GM08714 (cell line): ENCODE data around the gene HRH1.

Source experiments
- H3K4me3 ChIP-seq: fragments of 200-500 bp; sonication (Bioruptor generic); 2 replicates; pipeline ENCODE4 v1.5.1; 2014; ENCODE audit warnings: mild to moderate bottlenecking, low read length, inconsistent platforms
- ZNF274 ChIP-seq: IDR thresholded peaks from 2 replicates; pipeline ENCODE4 v1.6.1; 2012; ENCODE audit warnings: mild to moderate bottlenecking, low read depth, low read length

The HRH1 gene

GRCh38 chr3:11273891-11274291 is 119.6 kb downstream of the HRH1 start:
- TF ChIP-seq ZNF274, result no peak
- peak overlapping the region; percentile 97; the same call in 1 of the 2 replicates for H3K4me3 ChIP-seq

- no peak for TF ChIP-seq ZNF274
- H3K4me3 ChIP-seq, result no peak overlapping the region
These were observed 120.4 kb downstream of the HRH1 start for GRCh38 chr3:11274566-11275142.

- H3K4me3 ChIP-seq, result no peak overlapping the region
- no peak for TF ChIP-seq ZNF274
These were observed 121.6 kb downstream of the HRH1 start for GRCh38 chr3:11275926-11276325.

- no peak overlapping the region for H3K4me3 ChIP-seq
- no peak for TF ChIP-seq ZNF274
These were observed 122.6 kb downstream of the HRH1 start for GRCh38 chr3:11276901-11277300.

- TF ChIP-seq ZNF274, result no peak
These were observed 128.2 kb downstream of the HRH1 start for GRCh38 chr3:11282250-11283138.

GRCh38 chr3:11283139-11283475 is 128.8 kb downstream of the HRH1 start:
- no peak for TF ChIP-seq ZNF274
- no peak overlapping the region for H3K4me3 ChIP-seq

More at GRCh38 chr3:11282250-11283138, 128.2 kb downstream of the HRH1 start:
- no peak overlapping the region for H3K4me3 ChIP-seq

GRCh38 chr3:11284011-11284410 is 129.7 kb downstream of the HRH1 start:
- TF ChIP-seq ZNF274, result no peak
- no peak overlapping the region for H3K4me3 ChIP-seq

GRCh38 chr3:11285471-11285870 is 131.2 kb downstream of the HRH1 start:
- no peak overlapping the region for H3K4me3 ChIP-seq
- TF ChIP-seq ZNF274, result no peak

- H3K4me3 ChIP-seq, result no peak overlapping the region
- TF ChIP-seq ZNF274, result no peak
These were observed 133.1 kb downstream of the HRH1 start for GRCh38 chr3:11287404-11287803.

- no peak overlapping the region for H3K4me3 ChIP-seq
- TF ChIP-seq ZNF274, result no peak
These were observed 133.8 kb downstream of the HRH1 start for GRCh38 chr3:11288021-11288491.

- H3K4me3 ChIP-seq, result peak overlapping the region; percentile 39; the same call in 1 of the 2 replicates
- no peak for TF ChIP-seq ZNF274
These were observed 134.7 kb downstream of the HRH1 start for GRCh38 chr3:11288786-11289637.

- no peak for TF ChIP-seq ZNF274
These were observed 135.6 kb downstream of the HRH1 start for GRCh38 chr3:11289864-11290263.

GRCh38 chr3:11290743-11291680 is 136.7 kb downstream of the HRH1 start:
- H3K4me3 ChIP-seq, result no peak overlapping the region
- TF ChIP-seq ZNF274, result no peak

More at GRCh38 chr3:11289864-11290263, 135.6 kb downstream of the HRH1 start:
- H3K4me3 ChIP-seq, result peak overlapping the region; percentile 16; the same call in 1 of the 2 replicates

- no peak for TF ChIP-seq ZNF274
- H3K4me3 ChIP-seq, result no peak overlapping the region
These were observed 137.5 kb downstream of the HRH1 start for GRCh38 chr3:11291808-11292207.
